DLD1 (cell line): ENCODE data around the gene AAK1.
"Not testable (repeated sequence)": the region's sequence is repeated elsewhere in the genome, so short reads cannot be mapped to it uniquely, and the experiment has no call there.

Experiments
- in situ Hi-C: cut with HindIII; loops from 2 replicates; pipeline ENCODE4 v1.10.0; 2017; ENCODE audit warnings: low sequenced_read_pairs

The AAK1 gene

GRCh38 chr2:69628325-69629021, 15.1 kb downstream of the AAK1 start:
- in situ Hi-C loops = no loop called here

GRCh38 chr2:69625078-69625795, 18.3 kb downstream of the AAK1 start:
- in situ Hi-C loops = no loop called here

DNA sequence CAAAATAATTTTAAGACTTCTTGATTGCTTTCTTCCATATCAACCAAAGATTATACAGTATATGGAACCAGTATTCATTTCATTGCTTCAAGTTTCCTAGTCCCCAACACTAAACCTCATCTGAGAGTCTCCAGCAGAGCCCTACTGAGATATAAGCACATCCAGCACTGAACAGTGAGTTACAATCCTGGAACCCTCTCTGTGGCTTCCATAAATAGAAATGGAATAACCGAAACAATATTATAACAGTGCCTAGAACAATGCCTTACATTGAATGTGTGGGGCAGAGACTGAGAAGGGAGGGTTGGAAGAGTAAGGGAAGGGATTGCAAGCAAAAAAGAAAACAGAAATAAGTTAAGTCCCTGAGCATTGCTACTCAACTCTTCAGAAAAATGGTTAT, 18.9 kb downstream of the AAK1 start:
- in situ Hi-C loops = no loop called here

GRCh38 chr2:69624131-69624530, 19.4 kb downstream of the AAK1 start:
- in situ Hi-C loops = no loop called here

DNA sequence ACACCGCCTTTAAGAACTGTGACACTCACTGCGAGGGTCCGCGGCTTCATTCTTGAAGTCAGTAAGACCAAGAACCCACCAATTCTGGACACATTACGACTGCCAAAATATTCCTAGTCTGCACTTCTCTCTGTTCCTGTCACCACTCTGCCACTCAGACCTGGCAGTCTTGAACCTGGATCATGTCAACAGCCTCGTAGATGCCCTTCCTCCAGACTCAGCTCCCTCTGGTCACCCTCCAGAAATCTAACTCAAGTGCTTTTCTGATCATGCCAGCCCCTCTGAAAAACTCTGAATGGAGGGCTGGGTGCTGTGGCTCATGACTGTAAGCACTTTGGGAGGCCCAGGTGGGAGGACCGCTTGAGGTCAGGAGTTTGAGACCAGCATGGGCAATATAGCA, 20.3 kb downstream of the AAK1 start:
- in situ Hi-C loops = no loop called here

DNA sequence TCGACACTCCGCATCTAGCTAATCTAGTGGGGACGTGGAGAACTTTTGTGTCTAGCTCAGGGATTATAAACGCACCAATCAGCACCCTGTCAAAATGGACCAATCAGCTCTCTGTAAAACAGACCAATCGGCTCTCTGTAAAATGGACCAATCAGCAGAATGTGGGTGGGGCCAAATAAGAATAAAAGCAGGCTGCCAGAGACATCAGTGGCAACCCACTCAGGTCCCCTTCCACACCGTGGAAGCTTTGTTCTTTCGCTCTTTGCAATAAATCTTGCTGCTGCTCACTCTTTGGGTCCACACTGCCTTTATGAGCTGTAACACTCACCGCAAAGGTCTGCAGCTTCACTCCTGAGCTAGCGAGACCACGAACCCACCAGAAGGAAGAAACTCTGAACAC, 20.7 kb downstream of the AAK1 start:
- in situ Hi-C loops = not testable (repeated sequence)

DNA sequence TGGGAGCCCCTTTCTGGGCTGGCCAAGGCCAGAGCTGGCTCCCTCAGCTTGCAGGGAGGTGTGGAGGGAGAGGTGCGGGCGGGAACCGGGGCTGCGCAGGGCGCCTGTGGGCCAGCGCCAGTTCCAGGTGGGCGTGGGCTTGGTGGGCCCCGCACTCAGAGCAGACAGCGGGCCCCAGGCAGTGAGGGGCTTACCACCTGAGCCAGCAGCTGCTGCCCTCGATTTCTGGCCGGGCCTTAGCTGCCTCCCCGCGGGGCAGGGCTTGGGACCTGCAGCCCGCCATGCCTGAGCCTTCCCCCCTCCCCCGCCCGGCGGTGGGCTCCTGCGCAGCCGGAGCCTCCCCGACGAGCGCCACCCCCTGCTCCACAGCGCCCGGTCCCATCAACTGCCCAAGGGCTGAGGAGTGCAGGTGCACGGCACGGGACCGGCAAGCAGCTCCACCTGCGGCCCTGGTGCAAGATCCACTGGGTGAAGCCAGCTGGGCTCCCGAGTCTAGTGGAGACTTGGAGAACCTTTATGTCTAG, 21.5 kb downstream of the AAK1 start:
- in situ Hi-C loops = not testable (repeated sequence)

DNA sequence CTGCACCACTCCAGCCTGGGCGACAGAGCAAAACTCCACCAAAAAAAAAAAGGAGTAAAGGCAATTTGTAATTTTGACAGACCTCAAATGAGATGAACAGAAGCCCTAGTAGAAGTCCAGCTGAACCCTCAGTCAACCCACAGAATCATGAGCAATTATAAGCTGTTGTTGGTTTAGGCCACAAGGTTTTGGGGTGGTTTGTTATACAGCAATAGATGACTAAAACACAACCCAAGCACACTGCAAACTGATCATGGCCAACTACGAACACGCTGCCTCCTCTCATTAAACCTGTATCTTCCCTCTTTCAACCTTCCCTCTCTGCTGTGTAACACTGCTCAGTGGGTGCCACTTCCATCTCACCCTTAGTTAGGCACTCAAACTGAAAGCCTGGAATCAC, 22.1 kb downstream of the AAK1 start:
- in situ Hi-C loops = no loop called here

DNA sequence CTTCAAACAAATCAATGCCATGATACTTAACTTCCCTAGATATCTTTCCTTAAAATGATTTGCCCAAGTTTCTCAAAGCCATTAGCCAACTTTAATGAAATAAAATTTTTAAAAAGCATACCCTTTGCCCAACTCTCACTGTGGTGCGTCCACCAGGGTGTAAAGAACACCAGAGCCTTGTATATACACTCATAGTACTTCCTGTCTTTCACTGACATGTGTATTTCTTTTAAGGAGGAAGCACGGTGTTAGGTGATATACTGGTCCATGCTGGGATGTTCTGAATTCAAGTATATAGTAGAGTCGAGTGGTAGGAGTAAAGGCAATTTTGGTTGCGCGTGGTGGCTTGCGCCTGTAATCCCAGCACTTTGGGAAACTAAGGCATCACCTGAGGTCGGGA, 22.7 kb downstream of the AAK1 start:
- in situ Hi-C loops = no loop called here

DNA sequence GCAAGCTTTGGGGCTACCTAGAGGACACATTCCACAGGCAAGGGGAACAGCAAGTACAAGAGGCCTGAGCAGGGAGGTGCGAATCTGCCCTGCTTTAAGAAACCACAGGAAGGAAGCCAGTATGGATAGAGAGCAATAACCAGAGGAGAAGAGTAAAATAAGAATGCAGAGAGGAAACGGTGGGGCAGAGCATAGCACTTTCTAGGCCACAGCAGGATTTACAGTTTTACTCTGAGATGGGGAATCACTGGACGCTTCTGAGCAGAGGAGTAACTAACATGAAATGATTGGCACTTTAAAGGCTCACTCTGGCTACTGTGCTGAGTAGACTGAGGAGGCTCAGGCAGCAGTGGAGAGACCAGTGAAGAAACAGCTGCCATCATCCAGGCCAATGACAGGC, 23.8 kb downstream of the AAK1 start:
- in situ Hi-C loops = loop anchor here (5.0 kb wide), 1 partner anchor 52 kb away; no protein-coding TSS in a partner anchor

DNA sequence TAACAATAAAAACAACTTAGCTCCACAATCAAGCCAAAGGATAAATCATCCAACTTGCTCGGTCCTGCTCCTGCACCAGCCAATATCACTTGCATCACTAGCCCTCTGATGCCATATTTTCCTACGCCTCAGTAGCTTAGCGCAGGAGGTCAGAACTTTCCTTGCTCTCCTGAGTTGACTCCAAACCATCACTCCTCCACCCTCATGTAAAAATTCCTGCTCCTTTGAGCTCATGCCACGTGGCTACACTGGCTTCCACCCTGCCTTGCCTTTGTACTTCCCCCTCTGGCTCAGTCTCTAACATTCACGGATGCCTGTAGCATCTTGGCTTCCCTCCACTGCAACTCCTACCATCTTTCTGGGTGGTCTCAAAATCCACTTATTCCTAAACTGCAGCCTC, 25.2 kb downstream of the AAK1 start:
- in situ Hi-C loops = loop anchor here (5.0 kb wide), 1 partner anchor 51 kb away; no protein-coding TSS in a partner anchor

GRCh38 chr2:69617744-69618143, 25.8 kb downstream of the AAK1 start:
- in situ Hi-C loops = loop anchor here (5.0 kb wide), 1 partner anchor 50 kb away; no protein-coding TSS in a partner anchor

GRCh38 chr2:69616755-69617154, 26.8 kb downstream of the AAK1 start:
- in situ Hi-C loops = loop anchor here (5.0 kb wide), 1 partner anchor 49 kb away; no protein-coding TSS in a partner anchor

- in situ Hi-C loops = loop anchor here (5.0 kb wide), 1 partner anchor 49 kb away; no protein-coding TSS in a partner anchor
These were observed 27.6 kb downstream of the AAK1 start for GRCh38 chr2:69615969-69616368.

DNA sequence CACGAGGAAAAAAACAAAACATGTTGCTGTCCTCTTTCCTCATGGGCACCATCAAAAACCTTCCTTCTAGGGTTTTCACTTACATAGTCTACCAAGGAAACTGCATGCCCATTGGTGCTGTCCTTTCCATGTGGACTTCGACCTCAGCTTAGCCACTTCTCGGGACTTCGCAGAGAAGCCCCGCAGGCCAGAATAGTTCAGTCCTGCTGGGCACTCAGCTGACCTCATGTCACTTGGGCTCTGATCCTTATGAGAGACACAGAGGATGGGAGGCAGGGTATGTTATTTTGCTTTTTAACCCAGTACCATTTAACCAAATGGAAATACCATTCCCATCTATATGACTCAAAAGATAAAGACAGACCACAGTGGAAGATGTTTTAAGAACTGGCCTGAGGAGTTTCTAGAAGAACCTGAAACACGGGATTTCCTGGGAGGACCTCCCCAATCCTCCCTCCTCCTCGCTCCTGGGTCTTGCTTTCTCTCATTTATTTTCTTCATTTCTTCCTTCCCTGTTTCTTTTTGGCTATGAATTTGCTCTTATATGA, 28.4 kb downstream of the AAK1 start:
- in situ Hi-C loops = loop anchor here (5.0 kb wide), 1 partner anchor 48 kb away; no protein-coding TSS in a partner anchor

- in situ Hi-C loops = no loop called here
These were observed 30.8 kb downstream of the AAK1 start for GRCh38 chr2:69612707-69613106.

DNA sequence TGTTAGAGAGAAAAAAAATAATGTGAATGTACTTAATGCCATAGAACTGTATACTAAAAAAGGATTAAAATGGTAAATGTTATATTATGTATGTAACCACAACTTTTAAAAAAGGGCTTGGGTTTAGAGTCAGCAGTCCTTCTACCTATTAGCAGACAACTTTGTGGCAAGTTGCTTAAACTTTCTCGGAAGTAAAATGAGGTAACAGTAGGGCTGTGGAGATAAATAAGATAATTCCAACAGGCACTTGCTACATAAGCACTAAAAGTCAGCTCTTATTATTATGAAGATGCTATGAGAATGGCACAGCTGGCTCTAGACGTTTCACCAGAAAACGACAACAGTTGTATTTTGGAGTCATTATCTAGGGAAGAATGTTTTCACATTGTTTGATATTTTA, 31.3 kb downstream of the AAK1 start:
- in situ Hi-C loops = no loop called here

DNA sequence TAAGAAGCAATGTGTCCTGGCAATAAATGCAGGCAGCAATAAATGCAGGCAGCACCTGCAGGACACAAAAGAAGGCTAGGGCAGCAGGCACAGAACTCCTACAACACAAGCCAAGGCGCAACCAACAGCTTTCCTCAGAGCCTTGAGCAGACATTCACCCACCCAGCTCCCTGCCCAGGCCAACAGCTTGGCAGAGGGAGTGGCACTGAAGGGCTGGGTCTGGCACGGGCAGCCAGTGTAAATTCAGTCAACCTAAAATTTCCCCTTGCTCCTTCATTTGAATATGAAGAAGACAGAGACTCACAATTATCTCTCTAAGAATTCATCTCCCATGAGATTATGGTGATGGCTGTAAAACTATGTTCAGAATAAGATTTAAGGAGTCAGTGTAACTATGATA, 35.4 kb downstream of the AAK1 start:
- in situ Hi-C loops = no loop called here

DNA sequence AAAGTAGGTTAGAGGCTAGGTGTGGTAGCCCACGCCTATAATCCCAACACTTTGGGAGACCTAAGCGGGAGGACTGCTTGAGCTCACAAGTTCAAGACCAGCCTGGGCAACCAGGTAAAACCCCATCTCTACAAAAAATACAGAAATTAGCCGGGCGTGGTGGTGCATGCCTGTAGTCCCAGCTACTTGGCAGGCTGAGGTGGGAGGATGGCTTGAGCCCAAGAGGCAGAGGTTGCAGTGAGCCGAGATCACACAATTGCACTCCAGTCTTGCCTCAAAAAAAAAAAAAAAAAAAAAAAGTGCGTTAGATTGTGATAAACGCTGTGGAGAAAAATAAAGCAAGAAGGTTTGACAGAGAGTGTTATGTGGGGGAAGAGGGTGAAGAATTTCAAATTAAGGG, 36.8 kb downstream of the AAK1 start:
- in situ Hi-C loops = not testable (repeated sequence)

- in situ Hi-C loops = no loop called here
These were observed 38.3 kb downstream of the AAK1 start for GRCh38 chr2:69605284-69605683.

- in situ Hi-C loops = no loop called here
These were observed 38.7 kb downstream of the AAK1 start for GRCh38 chr2:69604836-69605235.
